Spleen (tissue), 11 donors: ENCODE data around the gene TRAM2. TPM values are rescaled to one million over a fixed set of nuclear protein-coding genes. Genes with fewer than 3 reads are reported as not detected.

ENCODE experiments used
- DNase-seq: peaks from one replicate; pipeline ENCODE4 v3.0.0-alpha.2; 2020
- H3K27ac ChIP-seq, 8 donors: fragments of 200-600 bp; sonication (generic) in 7 of 8; 1 replicate in 4 of 8; 2 replicates in 4 of 8; pipeline versions ENCODE4 v1.5.0 to v1.8.0; 2016 to 2021; ENCODE audit warnings: inconsistent platforms in 4 of 8, mild to moderate bottlenecking in 4 of 8, moderate library complexity in 1 of 8
- H3K27me3 ChIP-seq, 7 donors: fragments of 200-600 bp; sonication (generic) in 6 of 7; replicated peaks in 1 of 7; 1 replicate in 4 of 7; 2 replicates in 3 of 7; pipeline versions ENCODE4 v1.5.0 to v1.8.0; 2016 to 2021; ENCODE audit warnings: inconsistent platforms in 3 of 7, mild to moderate bottlenecking in 1 of 7
- H3K36me3 ChIP-seq, 6 donors: fragments of 200-600 bp; sonication (generic) in 5 of 6; 1 replicate in 4 of 6; 2 replicates in 2 of 6; pipeline versions ENCODE4 v1.5.0 to v1.8.0; 2016 to 2021; ENCODE audit warnings: inconsistent platforms in 2 of 6
- H3K4me1 ChIP-seq, 6 donors: fragments of 200-600 bp; sonication (generic) in 5 of 6; 1 replicate in 3 of 6; 2 replicates in 3 of 6; pipeline versions ENCODE4 v1.5.0 to v1.8.0; 2016 to 2021; ENCODE audit warnings: inconsistent platforms in 3 of 6
- H3K4me3 ChIP-seq, 8 donors: fragments of 200-600 bp; sonication (generic) in 7 of 8; 1 replicate in 4 of 8; 2 replicates in 4 of 8; pipeline versions ENCODE4 v1.5.0 to v1.8.0; 2016 to 2021; ENCODE audit warnings: inconsistent platforms in 4 of 8, mild to moderate bottlenecking in 4 of 8, moderate library complexity in 2 of 8
- H3K9me3 ChIP-seq, 8 donors: fragments of 200-600 bp; sonication (generic) in 7 of 8; 1 replicate in 4 of 8; 2 replicates in 4 of 8; pipeline versions ENCODE4 v1.5.0 to v1.8.0; 2016 to 2021; ENCODE audit warnings: inconsistent platforms in 4 of 8
- POLR2A ChIP-seq, 3 donors: fragments of 450-650 bp; IDR thresholded peaks; one replicate each; pipeline ENCODE4 v1.5.1; 2017; ENCODE audit warnings: antibody characterized with exemption in 3 of 3, mild to moderate bottlenecking in 1 of 3
- POLR2AphosphoS5 ChIP-seq, 3 donors: sonication (generic); formaldehyde crosslinking; IDR thresholded peaks; one replicate each; pipeline ENCODE4 v1.5.1; 2017; ENCODE audit warnings: antibody characterized with exemption in 3 of 3
- WGBS, 5 donors: extraction: QIAGEN DNeasy Blood & Tissue Kit in 3 of 5; methylation state at CpG; one replicate each; pipeline versions ENCODE4 v1.1.5 to v1.1.7; 2013 to 2018; 5-methylcytosine and 5-hydroxymethylcytosine counted together
- intact Hi-C: fragments of 100-400 bp; cut with DNase I; formaldehyde crosslinking; loops from one replicate; pipeline ENCODE4 v1.15.0; 2023; ENCODE audit warnings: low total_unique reads
- polyA plus RNA-seq, 3 donors: library from polyadenylated mRNA; stranded (reverse); fragments of 200-250 nt; gene quantifications; one replicate each; pipeline ENCODE4 v1.2.1, GENCODE V29; 2013
- total RNA-seq, 7 donors: library from RNA; depleted of rRNA in 3 of 7; stranded (reverse); fragments of >200 nt in 3 of 7; fragmentation: NEBNext Ultra II Directional in 4 of 7; extraction: Animal tissue kit (Norgen Biotek cat#: 25700) in 4 of 7; gene quantifications; one replicate each; pipeline versions ENCODE4 v1.1.0 to v1.2.1, GENCODE V29; 2016 to 2021
- TF ChIP-seq, protein P1 (sequence below), 11 experiments: fragments of 200-600 bp in 7 of 11; fragments of 450-650 bp in 4 of 11; sonication (generic) in 4 of 11; IDR thresholded peaks in 8 of 11; conservative IDR thresholded peaks in 3 of 11; 1 replicate in 7 of 11; 2 replicates in 4 of 11; pipeline versions ENCODE4 v1.4.0 to v1.8.0; 2016 to 2021; ENCODE audit warnings: antibody characterized with exemption in 11 of 11, inconsistent platforms in 4 of 11, mild to moderate bottlenecking in 1 of 11
- donor health status: healthy with polysubstance abuse.
- donor health status: DM: no; HTN: no; CAD: no; lungs with moderate emphysema.
- donor health status: DM: no; HTN: no; CAD: no.
- donor health status: Bipolar disorder and iron deficiency.
- donor health status: healthy.
- donor health status: DM: no; HTN: no; CAD: no.
- donor health status: DM: yes; HTN: yes; CAD: no.

TRAM2 gene
- total and polyA plus RNA-seq, 10 donors, result 1.8 to 47.7 (median 32.3) TPM

DNA sequence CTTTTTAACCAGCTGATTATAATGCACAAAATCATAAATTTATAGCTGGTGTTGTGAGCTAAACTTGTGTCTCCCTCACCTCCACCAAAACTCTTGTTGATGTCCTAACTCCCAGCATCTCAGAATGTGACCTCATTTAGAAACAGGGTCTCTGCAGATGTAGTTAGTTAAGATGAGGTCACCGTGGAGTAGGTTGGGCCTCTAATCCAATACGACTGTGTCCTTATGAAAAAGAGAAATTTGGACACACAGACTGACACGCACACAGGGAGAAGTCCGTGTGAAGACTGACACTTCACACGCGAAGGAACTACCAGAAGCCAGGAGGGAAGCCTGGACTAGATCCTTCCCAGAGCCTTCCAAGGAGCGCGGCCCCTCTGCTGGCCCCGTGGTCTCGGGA, 46.5 kb downstream of the TRAM2 start:
- Histone ChIP-seq H3K4me1 (peaks cover 0 to 9% (median 0%) of the 10 kb centered on the region in 6 donors), H3K9me3 (no peaks in the 10 kb centered on the region), H3K4me3 (no peak overlapping the region), H3K27ac (peak overlapping the region in 2 of 8 donors; percentile 1 to 46), H3K27me3 (no peaks in the 10 kb centered on the region), H3K36me3 (peaks cover 0 to 62% (median 12%) of the 10 kb centered on the region in 6 donors)
- TF ChIP-seq POLR2A (IDR thresholded peaks at IDR 0.05) (no peak), POLR2AphosphoS5 (IDR thresholded peaks at IDR 0.05) (no peak)
- TF ChIP-seq, protein P1, sequence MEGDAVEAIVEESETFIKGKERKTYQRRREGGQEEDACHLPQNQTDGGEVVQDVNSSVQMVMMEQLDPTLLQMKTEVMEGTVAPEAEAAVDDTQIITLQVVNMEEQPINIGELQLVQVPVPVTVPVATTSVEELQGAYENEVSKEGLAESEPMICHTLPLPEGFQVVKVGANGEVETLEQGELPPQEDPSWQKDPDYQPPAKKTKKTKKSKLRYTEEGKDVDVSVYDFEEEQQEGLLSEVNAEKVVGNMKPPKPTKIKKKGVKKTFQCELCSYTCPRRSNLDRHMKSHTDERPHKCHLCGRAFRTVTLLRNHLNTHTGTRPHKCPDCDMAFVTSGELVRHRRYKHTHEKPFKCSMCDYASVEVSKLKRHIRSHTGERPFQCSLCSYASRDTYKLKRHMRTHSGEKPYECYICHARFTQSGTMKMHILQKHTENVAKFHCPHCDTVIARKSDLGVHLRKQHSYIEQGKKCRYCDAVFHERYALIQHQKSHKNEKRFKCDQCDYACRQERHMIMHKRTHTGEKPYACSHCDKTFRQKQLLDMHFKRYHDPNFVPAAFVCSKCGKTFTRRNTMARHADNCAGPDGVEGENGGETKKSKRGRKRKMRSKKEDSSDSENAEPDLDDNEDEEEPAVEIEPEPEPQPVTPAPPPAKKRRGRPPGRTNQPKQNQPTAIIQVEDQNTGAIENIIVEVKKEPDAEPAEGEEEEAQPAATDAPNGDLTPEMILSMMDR (IDR thresholded peaks at IDR 0.05 in 8 of 11, conservative IDR thresholded peaks at IDR 0.05 in 3 of 11), result no peak
- no peak for DNase-seq
- intact Hi-C loops, result no loop called here
- WGBS, 5 donors, result 93 to 98% (median 96%) methylated on average over 10 of the region's 10 CpGs

DNA sequence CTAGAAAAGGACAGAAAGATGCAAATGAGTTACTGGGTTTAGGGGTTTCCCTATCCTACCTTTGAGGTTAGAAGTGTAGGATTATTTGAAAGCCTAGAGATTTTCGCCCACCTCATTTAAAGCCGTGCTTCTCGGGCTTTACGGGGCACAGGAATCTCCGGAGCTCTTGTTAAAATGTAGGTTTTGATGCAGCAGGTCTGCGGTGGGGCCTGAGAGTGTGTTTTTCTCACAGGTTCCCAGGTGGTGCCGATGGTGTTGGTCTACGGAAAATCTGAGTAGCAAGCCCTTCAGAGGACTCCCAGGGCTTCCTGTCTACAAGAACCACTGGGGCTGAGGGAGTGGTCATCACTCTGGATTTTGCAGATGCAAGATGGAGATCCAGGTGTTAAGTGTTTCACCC, 47.5 kb downstream of the TRAM2 start:
- H3K36me3 ChIP-seq, result peaks cover 0 to 53% (median 5%) of the 10 kb centered on the region in 6 donors
- peak overlapping the region in 3 of 8 donors; percentile 1 to 46 (median 8) for H3K27ac ChIP-seq
- no peak overlapping the region for H3K4me3 ChIP-seq
- peaks cover 0 to 7% (median under 1%) of the 10 kb centered on the region in 6 donors for H3K4me1 ChIP-seq
- DNase-seq, result no peak
- TF ChIP-seq POLR2A (IDR thresholded peaks at IDR 0.05) (no peak), POLR2AphosphoS5 (IDR thresholded peaks at IDR 0.05) (no peak)
- TF ChIP-seq, protein P1 (IDR thresholded peaks at IDR 0.05 in 8 of 11, conservative IDR thresholded peaks at IDR 0.05 in 3 of 11), result no peak
- intact Hi-C loops, result no loop called here
- H3K9me3 ChIP-seq, result no peaks in the 10 kb centered on the region
- WGBS, 5 donors, result 74 to 95% (median 88%) methylated on average over 8 of the region's 8 CpGs
- no peaks in the 10 kb centered on the region for H3K27me3 ChIP-seq

DNA sequence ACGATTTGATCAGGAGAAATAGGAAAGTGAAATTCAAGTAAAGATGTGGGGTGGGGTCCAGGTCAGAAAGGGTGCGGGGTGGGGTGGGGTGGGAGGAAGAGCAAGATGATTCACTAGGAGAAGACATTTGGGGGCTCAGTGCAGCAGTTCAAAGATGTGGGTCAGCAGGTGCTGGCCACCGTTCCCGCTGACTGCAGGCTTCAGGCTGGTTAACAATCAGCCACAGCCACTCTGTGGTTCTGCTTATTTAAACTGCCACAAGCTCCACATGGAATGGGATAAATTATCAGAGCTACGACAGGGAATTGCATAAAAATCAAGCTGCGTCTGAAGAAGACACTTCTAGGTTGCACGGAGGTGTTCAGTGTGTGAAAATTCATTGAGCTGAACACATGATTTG, 49.4 kb downstream of the TRAM2 start:
- Histone ChIP-seq H3K4me1 (peaks cover 0 to 20% (median 13%) of the 10 kb centered on the region in 6 donors), H3K27me3 (no peaks in the 10 kb centered on the region), H3K9me3 (no peaks in the 10 kb centered on the region), H3K4me3 (no peak overlapping the region), H3K36me3 (peaks cover 0 to 37% (median 0%) of the 10 kb centered on the region in 6 donors), H3K27ac (no peak overlapping the region)
- 91 to 96% (median 94%) methylated on average over 7 of the region's 7 CpGs for WGBS, 5 donors
- no peak for DNase-seq
- TF ChIP-seq, protein P1 (IDR thresholded peaks at IDR 0.05 in 8 of 11, conservative IDR thresholded peaks at IDR 0.05 in 3 of 11), result no peak
- TF ChIP-seq POLR2A (IDR thresholded peaks at IDR 0.05), result no peak
- TF ChIP-seq POLR2AphosphoS5 (IDR thresholded peaks at IDR 0.05), result no peak
- intact Hi-C loops, result no loop called here

DNA sequence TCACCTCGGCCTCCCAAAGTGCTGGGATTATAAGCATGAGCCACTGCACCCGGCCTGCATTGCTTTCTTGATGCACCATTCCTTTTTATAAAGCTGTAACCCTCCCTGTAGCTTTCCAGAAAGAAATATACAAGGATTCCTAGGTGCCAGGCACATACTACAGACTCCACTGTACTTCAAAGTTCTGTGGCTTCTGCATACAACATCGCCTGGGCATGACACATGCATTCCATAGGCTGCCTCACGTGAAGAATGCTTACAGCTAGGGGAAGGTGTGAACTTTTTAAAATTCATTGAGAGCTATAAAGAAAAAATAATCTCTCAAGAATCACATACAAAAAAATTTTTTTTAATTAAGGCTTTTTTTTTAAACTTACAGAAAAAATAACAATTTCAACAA, 50.2 kb downstream of the TRAM2 start:
- WGBS, 5 donors, result 72 to 94% (median 89%) methylated on average over 4 of the region's 4 CpGs
- DNase-seq, result no peak
- intact Hi-C loops, result no loop called here
- TF ChIP-seq, protein P1 (IDR thresholded peaks at IDR 0.05 in 8 of 11, conservative IDR thresholded peaks at IDR 0.05 in 3 of 11), result no peak
- Histone ChIP-seq H3K9me3 (no peaks in the 10 kb centered on the region), H3K4me3 (no peak overlapping the region), H3K36me3 (peaks cover 0 to 37% (median 0%) of the 10 kb centered on the region in 6 donors), H3K27me3 (no peaks in the 10 kb centered on the region), H3K4me1 (peaks cover 0 to 27% (median 20%) of the 10 kb centered on the region in 6 donors), H3K27ac (no peak overlapping the region)
